Measurements from ENCODE around the gene OSBPL2.
A peak's percentile ranks its signal among the peaks of the same experiment; 100 is the strongest.

Gene OSBPL2

DNA sequence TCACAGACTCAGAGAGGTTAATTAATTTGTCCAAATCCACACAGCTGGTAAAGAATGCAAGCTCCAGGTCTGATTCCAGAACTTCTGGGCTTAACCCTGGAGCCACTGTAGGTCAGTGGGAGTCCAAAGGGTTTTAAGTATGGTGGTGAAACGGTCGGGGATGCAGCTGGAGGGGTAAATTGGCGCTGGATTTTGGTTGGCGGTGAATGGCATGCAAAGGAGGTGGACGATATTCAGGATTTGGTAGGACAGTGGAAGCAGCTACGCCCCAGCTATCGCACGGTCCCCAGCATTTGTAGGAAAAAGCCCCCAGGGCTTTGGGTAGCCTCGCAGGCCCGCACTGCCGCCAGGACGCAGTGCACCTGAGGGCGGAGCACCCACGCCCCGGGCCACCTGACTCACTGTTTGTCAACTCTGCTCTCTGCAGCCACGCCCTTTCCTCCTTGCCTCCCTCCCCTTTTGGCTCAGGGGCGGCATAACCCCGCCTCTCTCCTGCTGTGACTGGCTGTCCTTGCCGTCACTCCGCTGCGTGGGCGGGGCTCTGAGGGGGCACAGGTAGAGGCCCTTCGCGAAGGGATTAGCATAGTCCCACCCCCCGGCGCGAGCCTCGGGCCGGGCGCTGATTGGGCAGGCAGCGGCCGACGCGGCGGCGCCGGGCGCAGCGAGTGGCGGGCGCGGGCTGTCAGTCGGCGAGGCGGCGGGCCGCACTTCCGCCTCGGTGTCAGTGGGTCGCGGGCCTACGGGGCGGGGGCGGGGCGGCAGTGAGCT lies at the start of gene OSBPL2:
Gene OSBPL2, plus strand, starts transcription at position 721 of the 768 bp plus-strand sequence. CDS start 17,664 bp downstream, outside the sequence.
- peak within 1 kb of the TSS; percentile 88 to 89 for H3K9ac ChIP-seq (ENCODE audit: low read depth in 1 of 2, low read length in 2 of 2)
- H3K4me3 ChIP-seq (ENCODE audit: low read depth in 1 of 2, low read length in 2 of 2), result peak within 1 kb of the TSS; percentile 90 to 91
- H3K4me1 ChIP-seq (ENCODE audit: control insufficient read depth in 1 of 2, insufficient read depth in 2 of 2, low read length in 2 of 2), result peaks cover 41 to 43% of the 10 kb centered on the region in 2 donors
- H3K36me3 ChIP-seq (ENCODE audit: control insufficient read depth in 1 of 2, insufficient read depth in 2 of 2, low read length in 2 of 2), result peaks cover 0 to 11% of the 10 kb centered on the region in 2 donors
- H3K27ac ChIP-seq (ENCODE audit: low read depth, low read length), result peak within 1 kb of the TSS; percentile 35
- H3K27me3 ChIP-seq (ENCODE audit: control insufficient read depth in 1 of 2, insufficient read depth in 2 of 2, low read length in 2 of 2), result no peaks in the 10 kb centered on the region
- no peaks in the 10 kb centered on the region for H3K9me3 ChIP-seq (ENCODE audit: control insufficient read depth in 1 of 2, low read length in 2 of 2)

DNA sequence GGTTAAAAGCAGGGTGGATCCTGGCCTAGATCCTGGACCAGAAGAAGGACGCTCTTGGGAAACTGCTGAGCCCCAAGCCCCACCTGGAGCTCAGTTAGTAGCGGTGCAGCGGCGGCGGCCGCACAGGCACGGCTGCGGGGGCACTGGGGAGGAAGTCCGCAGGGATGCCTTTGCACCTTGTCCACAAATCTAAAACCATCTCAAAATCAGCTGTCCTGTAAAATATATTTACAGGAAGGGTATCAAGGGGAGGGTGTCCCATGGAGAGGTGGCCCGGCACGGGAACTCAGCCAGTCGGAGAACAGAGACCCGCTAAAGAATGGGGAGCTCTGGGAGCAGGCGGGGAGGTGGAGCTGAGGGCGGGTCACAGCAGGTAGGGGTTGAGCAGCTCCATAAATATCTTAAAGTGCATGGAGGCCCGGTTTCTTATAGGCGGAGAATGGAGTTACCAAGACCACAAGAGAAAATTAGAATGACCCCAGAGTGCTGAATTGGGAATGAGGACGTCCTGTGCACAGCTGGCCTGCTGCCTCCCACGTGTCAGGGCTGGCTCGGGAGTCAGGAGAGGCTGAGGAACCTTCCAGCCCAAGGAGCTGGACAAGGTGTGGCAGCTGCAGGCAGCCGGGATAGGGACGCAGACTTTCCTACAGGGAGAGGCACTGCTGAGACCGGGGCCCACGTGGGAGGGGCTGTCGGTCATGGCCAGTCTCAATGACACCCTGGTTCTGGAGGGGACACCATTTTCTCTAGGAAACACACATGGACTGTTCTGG lies 47.5 kb upstream of the OSBPL2 start:
- Histone ChIP-seq H3K27ac (ENCODE audit: low read depth, low read length) (no peak overlapping the region), H3K9me3 (ENCODE audit: control insufficient read depth in 1 of 2, low read length in 2 of 2) (no peaks in the 10 kb centered on the region), H3K9ac (ENCODE audit: low read depth in 1 of 2, low read length in 2 of 2) (no peak overlapping the region), H3K36me3 (ENCODE audit: control insufficient read depth in 1 of 2, insufficient read depth in 2 of 2, low read length in 2 of 2) (peaks cover 0 to 33% of the 10 kb centered on the region in 2 donors), H3K27me3 (ENCODE audit: control insufficient read depth in 1 of 2, insufficient read depth in 2 of 2, low read length in 2 of 2) (no peaks in the 10 kb centered on the region), H3K4me1 (ENCODE audit: control insufficient read depth in 1 of 2, insufficient read depth in 2 of 2, low read length in 2 of 2) (peaks cover 6 to 8% of the 10 kb centered on the region in 2 donors), H3K4me3 (ENCODE audit: low read depth in 1 of 2, low read length in 2 of 2) (no peak overlapping the region)

DNA sequence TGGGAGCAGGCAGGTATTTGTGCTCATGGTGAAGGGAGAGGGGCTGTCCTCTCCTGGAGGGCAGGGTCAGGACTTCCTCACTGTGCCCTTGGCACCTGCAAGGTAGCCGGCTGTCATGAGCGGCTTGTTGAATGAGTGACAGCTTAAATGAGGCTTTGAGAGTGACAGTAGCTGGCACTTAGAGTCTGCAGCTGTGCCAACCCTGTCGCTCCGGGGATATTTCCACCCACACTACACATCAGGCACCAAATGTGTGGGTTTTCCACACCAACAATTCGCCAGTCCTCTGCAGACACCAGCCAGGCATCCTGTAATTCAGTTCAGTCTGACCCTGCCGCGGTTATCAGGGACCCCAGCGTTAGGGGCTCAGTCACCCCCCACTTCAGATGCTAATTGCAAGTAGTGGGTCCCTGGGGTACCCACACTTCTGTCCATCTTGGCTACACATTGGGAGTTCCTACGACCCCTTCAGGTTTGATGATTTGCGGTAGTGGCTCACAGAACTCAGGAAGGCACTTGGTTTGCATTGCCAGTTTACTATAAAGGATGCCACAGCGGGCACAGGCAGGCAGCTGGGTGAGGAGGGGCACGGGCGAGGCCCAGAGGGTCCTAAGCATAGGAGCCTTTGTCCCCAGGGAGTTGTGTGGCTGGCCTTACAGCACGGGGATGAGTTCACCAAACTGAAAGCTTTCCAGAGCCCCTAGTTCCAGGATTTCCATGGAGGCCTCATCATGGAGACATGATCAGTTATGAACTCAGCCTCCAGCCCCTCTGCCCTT lies 46.4 kb upstream of the OSBPL2 start:
- H3K27ac ChIP-seq (ENCODE audit: low read depth, low read length), result no peak overlapping the region

DNA sequence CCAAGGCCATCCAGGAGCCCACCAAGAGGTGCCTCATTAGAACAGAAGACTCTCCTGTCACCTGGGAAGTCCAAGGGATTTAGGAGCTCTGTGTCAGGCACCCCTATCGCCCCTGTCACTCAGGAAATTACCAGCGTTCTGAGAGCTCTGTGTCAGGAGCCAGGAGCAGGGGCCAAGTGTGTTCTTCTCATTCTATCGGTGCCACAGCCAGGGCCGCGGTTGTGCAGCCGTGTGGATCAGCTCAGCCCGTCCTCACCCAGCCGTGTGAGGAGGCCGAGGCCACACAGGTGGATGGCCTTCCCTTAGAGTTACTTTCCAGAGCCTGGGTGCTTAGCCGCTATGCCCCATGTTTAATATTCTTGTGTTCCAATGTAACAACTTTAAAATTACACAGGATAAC lies 45.7 kb upstream of the OSBPL2 start:
- H3K27me3 ChIP-seq (ENCODE audit: control insufficient read depth in 1 of 2, insufficient read depth in 2 of 2, low read length in 2 of 2), result no peaks in the 10 kb centered on the region
- H3K9ac ChIP-seq (ENCODE audit: low read depth in 1 of 2, low read length in 2 of 2), result no peak overlapping the region
- H3K9me3 ChIP-seq (ENCODE audit: control insufficient read depth in 1 of 2, low read length in 2 of 2), result no peaks in the 10 kb centered on the region
- H3K27ac ChIP-seq (ENCODE audit: low read depth, low read length), result no peak overlapping the region
- H3K4me3 ChIP-seq (ENCODE audit: low read depth in 1 of 2, low read length in 2 of 2), result no peak overlapping the region
- H3K4me1 ChIP-seq (ENCODE audit: control insufficient read depth in 1 of 2, insufficient read depth in 2 of 2, low read length in 2 of 2), result peaks cover under 1 to 2% of the 10 kb centered on the region in 2 donors
- H3K36me3 ChIP-seq (ENCODE audit: control insufficient read depth in 1 of 2, insufficient read depth in 2 of 2, low read length in 2 of 2), result peaks cover 0 to 45% of the 10 kb centered on the region in 2 donors

More for the DNA sequence above, 46.4 kb upstream of the OSBPL2 start:
- Histone ChIP-seq H3K9ac (ENCODE audit: low read depth in 1 of 2, low read length in 2 of 2) (no peak overlapping the region), H3K4me1 (ENCODE audit: control insufficient read depth in 1 of 2, insufficient read depth in 2 of 2, low read length in 2 of 2) (peaks cover 6% of the 10 kb centered on the region in 2 donors), H3K9me3 (ENCODE audit: control insufficient read depth in 1 of 2, low read length in 2 of 2) (no peaks in the 10 kb centered on the region), H3K36me3 (ENCODE audit: control insufficient read depth in 1 of 2, insufficient read depth in 2 of 2, low read length in 2 of 2) (peaks cover 0 to 40% of the 10 kb centered on the region in 2 donors), H3K4me3 (ENCODE audit: low read depth in 1 of 2, low read length in 2 of 2) (no peak overlapping the region), H3K27me3 (ENCODE audit: control insufficient read depth in 1 of 2, insufficient read depth in 2 of 2, low read length in 2 of 2) (no peaks in the 10 kb centered on the region)

DNA sequence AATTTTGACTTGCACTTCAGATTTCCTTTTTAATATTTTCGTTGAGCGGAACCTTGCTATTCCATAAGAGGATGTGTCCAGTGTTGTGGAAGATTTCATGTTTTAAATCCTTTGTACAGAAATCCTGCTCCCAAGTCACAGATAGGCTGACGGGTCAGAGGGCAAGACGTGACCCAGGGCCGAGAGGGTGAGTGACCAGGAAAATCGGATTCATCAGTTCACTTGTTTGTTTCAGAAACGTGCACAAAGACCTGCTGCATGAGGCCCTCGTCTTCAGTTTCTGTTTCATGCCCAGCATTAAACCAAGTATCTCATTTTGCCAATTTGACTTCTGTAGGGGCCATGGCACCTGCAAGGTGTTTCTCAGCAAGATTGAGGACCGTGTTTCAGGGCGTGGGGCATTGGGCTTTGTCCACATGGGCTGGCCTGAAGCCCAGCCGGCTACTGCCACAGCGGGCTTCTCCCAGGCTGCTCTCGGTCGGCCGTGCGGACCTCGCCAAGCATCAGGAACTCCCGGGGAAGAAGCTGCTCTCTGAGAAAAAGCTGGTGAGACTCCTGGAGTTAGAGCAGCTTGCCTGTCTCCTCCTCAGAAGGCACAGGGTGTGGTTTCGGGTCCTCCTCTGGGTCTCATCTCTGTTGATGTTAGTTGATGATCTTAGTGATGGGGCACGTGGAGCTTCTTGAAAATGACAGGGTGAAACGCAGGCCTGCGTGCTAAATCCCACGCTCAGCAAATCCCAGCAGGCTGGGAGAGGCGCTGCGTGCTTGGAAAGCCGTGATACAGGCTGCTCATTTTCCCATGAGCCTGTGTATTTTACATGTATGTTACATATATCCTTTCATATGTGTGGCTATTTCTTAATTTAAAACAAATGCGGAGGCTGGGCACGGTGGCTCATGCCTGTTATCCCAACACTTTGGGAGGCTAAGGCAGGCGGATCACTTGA lies 45.0 kb upstream of the OSBPL2 start:
- H3K27ac ChIP-seq (ENCODE audit: low read depth, low read length), result no peak overlapping the region
- H3K9ac ChIP-seq (ENCODE audit: low read depth in 1 of 2, low read length in 2 of 2), result no peak overlapping the region
- H3K9me3 ChIP-seq (ENCODE audit: control insufficient read depth in 1 of 2, low read length in 2 of 2), result no peaks in the 10 kb centered on the region
- peaks cover 4 to 52% of the 10 kb centered on the region in 2 donors for H3K36me3 ChIP-seq (ENCODE audit: control insufficient read depth in 1 of 2, insufficient read depth in 2 of 2, low read length in 2 of 2)
- H3K4me3 ChIP-seq (ENCODE audit: low read depth in 1 of 2, low read length in 2 of 2), result no peak overlapping the region
- H3K4me1 ChIP-seq (ENCODE audit: control insufficient read depth in 1 of 2, insufficient read depth in 2 of 2, low read length in 2 of 2), result no peaks in the 10 kb centered on the region
- no peaks in the 10 kb centered on the region for H3K27me3 ChIP-seq (ENCODE audit: control insufficient read depth in 1 of 2, insufficient read depth in 2 of 2, low read length in 2 of 2)

DNA sequence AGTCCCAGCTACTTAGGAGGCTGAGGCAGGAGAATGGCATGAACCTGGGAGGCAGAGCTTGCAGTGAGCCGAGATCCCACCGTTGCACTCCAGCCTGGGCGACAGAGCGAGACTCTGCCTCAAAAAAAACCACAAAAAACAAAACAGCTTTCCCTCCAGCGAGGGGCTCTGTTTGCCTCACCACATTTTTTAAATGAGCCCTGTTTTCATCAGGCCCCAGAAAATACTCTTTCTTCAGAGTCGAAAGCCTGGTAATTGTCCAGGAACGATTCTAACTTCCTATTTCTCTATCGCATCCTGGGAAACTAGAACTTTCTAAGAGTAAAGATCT lies 43.3 kb upstream of the OSBPL2 start:
- no peaks in the 10 kb centered on the region for H3K4me1 ChIP-seq (ENCODE audit: control insufficient read depth in 1 of 2, insufficient read depth in 2 of 2, low read length in 2 of 2)
- no peaks in the 10 kb centered on the region for H3K27me3 ChIP-seq (ENCODE audit: control insufficient read depth in 1 of 2, insufficient read depth in 2 of 2, low read length in 2 of 2)
- H3K9ac ChIP-seq (ENCODE audit: low read depth in 1 of 2, low read length in 2 of 2), result no peak overlapping the region
- H3K27ac ChIP-seq (ENCODE audit: low read depth, low read length), result no peak overlapping the region
- H3K4me3 ChIP-seq (ENCODE audit: low read depth in 1 of 2, low read length in 2 of 2), result no peak overlapping the region
- H3K9me3 ChIP-seq (ENCODE audit: control insufficient read depth in 1 of 2, low read length in 2 of 2), result no peaks in the 10 kb centered on the region
- peaks cover 13 to 57% of the 10 kb centered on the region in 2 donors for H3K36me3 ChIP-seq (ENCODE audit: control insufficient read depth in 1 of 2, insufficient read depth in 2 of 2, low read length in 2 of 2)

DNA sequence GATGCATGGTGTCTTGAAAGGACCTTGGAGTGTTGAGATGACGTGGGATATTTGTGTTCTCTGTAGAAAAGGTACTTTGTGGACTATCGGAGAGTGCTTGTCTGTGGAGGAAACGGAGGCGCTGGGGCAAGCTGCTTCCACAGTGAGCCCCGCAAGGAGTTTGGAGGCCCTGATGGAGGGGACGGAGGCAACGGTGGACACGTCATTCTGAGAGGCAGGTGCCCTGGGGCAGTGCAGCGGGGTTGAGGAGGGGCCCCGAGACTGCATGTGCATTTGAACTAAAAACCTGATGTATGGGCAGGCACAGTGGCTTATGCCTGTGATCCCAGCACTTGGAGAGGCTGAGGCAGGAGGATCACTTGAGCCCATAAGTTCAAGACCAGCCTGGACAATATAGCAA lies 42.6 kb upstream of the OSBPL2 start:
- no peaks in the 10 kb centered on the region for H3K9me3 ChIP-seq (ENCODE audit: control insufficient read depth in 1 of 2, low read length in 2 of 2)
- H3K36me3 ChIP-seq (ENCODE audit: control insufficient read depth in 1 of 2, insufficient read depth in 2 of 2, low read length in 2 of 2), result peaks cover 19 to 58% of the 10 kb centered on the region in 2 donors

DNA sequence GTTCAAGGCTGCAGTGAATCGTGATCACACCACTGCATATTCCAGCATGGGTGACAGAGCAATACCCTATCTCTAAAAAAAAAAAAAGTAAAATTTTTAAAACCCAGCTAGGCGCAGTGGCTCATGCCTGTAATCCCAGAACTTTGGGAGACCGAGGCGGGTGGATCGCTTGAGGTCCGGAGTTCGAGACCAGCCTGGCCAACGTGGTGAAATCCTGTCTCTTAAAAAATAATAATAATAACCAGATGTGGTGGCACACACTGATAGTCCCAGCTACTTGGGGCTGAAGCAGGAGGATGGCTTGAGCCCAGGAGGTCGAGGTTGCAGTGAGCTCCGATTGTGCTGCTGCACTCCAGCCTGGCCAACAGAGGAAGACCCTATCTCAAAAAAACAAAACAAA lies 42.0 kb upstream of the OSBPL2 start:
- Histone ChIP-seq H3K27me3 (ENCODE audit: control insufficient read depth in 1 of 2, insufficient read depth in 2 of 2, low read length in 2 of 2) (no peaks in the 10 kb centered on the region), H3K9me3 (ENCODE audit: control insufficient read depth in 1 of 2, low read length in 2 of 2) (no peaks in the 10 kb centered on the region), H3K9ac (ENCODE audit: low read depth in 1 of 2, low read length in 2 of 2) (no peak overlapping the region), H3K4me3 (ENCODE audit: low read depth in 1 of 2, low read length in 2 of 2) (no peak overlapping the region), H3K27ac (ENCODE audit: low read depth, low read length) (no peak overlapping the region), H3K4me1 (ENCODE audit: control insufficient read depth in 1 of 2, insufficient read depth in 2 of 2, low read length in 2 of 2) (no peaks in the 10 kb centered on the region), H3K36me3 (ENCODE audit: control insufficient read depth in 1 of 2, insufficient read depth in 2 of 2, low read length in 2 of 2) (peaks cover 24 to 58% of the 10 kb centered on the region in 2 donors)

More for the DNA sequence above, 42.6 kb upstream of the OSBPL2 start:
- Histone ChIP-seq H3K4me1 (ENCODE audit: control insufficient read depth in 1 of 2, insufficient read depth in 2 of 2, low read length in 2 of 2) (no peaks in the 10 kb centered on the region), H3K9ac (ENCODE audit: low read depth in 1 of 2, low read length in 2 of 2) (no peak overlapping the region), H3K4me3 (ENCODE audit: low read depth in 1 of 2, low read length in 2 of 2) (no peak overlapping the region), H3K27me3 (ENCODE audit: control insufficient read depth in 1 of 2, insufficient read depth in 2 of 2, low read length in 2 of 2) (no peaks in the 10 kb centered on the region), H3K27ac (ENCODE audit: low read depth, low read length) (no peak overlapping the region)

DNA sequence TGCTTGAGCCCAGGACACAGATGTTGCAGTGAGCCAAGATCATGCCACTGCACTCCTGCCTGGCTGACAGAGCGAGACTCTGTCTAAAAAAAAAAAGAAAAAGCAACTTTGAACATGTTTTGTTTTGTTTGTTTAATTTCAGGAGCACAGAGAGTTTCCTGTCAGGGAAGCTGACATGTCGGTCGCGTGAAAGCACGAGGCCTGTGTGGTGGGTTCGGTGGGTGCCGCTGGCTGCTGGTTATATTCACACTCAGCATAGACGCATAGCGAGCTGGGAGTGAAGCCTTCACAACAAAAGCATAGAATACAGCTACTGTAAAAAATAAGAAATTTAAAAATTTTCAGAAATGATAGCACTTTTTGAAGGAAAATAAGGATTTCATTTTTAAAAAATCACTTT lies 41.0 kb upstream of the OSBPL2 start:
- Histone ChIP-seq H3K9me3 (ENCODE audit: control insufficient read depth in 1 of 2, low read length in 2 of 2) (no peaks in the 10 kb centered on the region), H3K36me3 (ENCODE audit: control insufficient read depth in 1 of 2, insufficient read depth in 2 of 2, low read length in 2 of 2) (peaks cover 32 to 67% of the 10 kb centered on the region in 2 donors), H3K27me3 (ENCODE audit: control insufficient read depth in 1 of 2, insufficient read depth in 2 of 2, low read length in 2 of 2) (no peaks in the 10 kb centered on the region), H3K9ac (ENCODE audit: low read depth in 1 of 2, low read length in 2 of 2) (no peak overlapping the region), H3K4me3 (ENCODE audit: low read depth in 1 of 2, low read length in 2 of 2) (no peak overlapping the region), H3K27ac (ENCODE audit: low read depth, low read length) (no peak overlapping the region), H3K4me1 (ENCODE audit: control insufficient read depth in 1 of 2, insufficient read depth in 2 of 2, low read length in 2 of 2) (no peaks in the 10 kb centered on the region)

All from duodenal mucosa (tissue), 2 donors.